SK-N-SH (cell line): Measurements from ENCODE around the gene CAPN5. TPM values are rescaled to one million over a fixed set of nuclear protein-coding genes. Genes with fewer than 3 reads are reported as not detected.

Experiments used
- CTCF ChIA-PET: fragments of 300-600, 350-600 bp; formaldehyde crosslinking; extraction: SDS; loops from one replicate; lab custom pipeline; 2021; lab: Yijun Ruan, JAX
- POLR2A ChIA-PET: fragments of 350-600 bp; sonication (Branson Sonifier 250); formaldehyde crosslinking; extraction: SDS; loops from one replicate; lab custom pipeline; 2020; ENCODE audit warnings: antibody characterized with exemption, inconsistent platforms; lab: Yijun Ruan, JAX
- DNase-seq: peaks from one replicate; pipeline ENCODE4 v3.0.0; 2012
- H2AFZ ChIP-seq: fragments of 200-600 bp; sonication (generic); 2 replicates; pipeline ENCODE4 v1.8.1; 2016; ENCODE audit warnings: antibody characterized with exemption, mild to moderate bottlenecking, low read depth
- H3F3A ChIP-seq: fragments of 200-600 bp; sonication (generic); replicated peaks from 2 replicates; pipeline ENCODE3; 2016; ENCODE audit warnings: antibody characterized with exemption, mild to moderate bottlenecking; ENCODE audit not compliant: insufficient read depth
- H3K27ac ChIP-seq, 2 experiments: fragments of 200-500 bp in 1 of 2; fragments of 200-600 bp in 1 of 2; sonication (Bioruptor generic) in 1 of 2; sonication (generic), shearing (Covaris generic) in 1 of 2; 2 replicates each; pipeline versions ENCODE4 v1.5.1 to v1.6.1; 2014 to 2016; ENCODE audit warnings: low read depth in 2 of 2, inconsistent platforms in 1 of 2, low read length in 1 of 2, mild to moderate bottlenecking in 1 of 2, mixed read lengths in 1 of 2
- H3K27me3 ChIP-seq: fragments of 200-600 bp; sonication (generic), shearing (Covaris generic); 2 replicates; pipeline ENCODE4 v1.6.1; 2016; ENCODE audit warnings: mixed run types; ENCODE audit not compliant: insufficient read depth
- H3K36me3 ChIP-seq, 2 experiments: fragments of 200-500 bp in 1 of 2; fragments of 200-600 bp in 1 of 2; sonication (Bioruptor generic) in 1 of 2; sonication (generic) in 1 of 2; replicated peaks in 1 of 2; 2 replicates each; pipeline versions ENCODE3 to v1.5.1; 2014 to 2016; ENCODE audit warnings: low read length in 1 of 2, mild to moderate bottlenecking in 1 of 2; ENCODE audit not compliant: insufficient read depth in 2 of 2, control insufficient read depth in 1 of 2
- H3K4me1 ChIP-seq, 2 experiments: fragments of 200-500 bp in 1 of 2; fragments of 200-600 bp in 1 of 2; sonication (Bioruptor generic) in 1 of 2; sonication (generic), shearing (Covaris generic) in 1 of 2; 2 replicates each; pipeline versions ENCODE4 v1.5.1 to v1.6.1; 2014 to 2016; ENCODE audit warnings: low read depth in 1 of 2, low read length in 1 of 2, mixed run types in 1 of 2; ENCODE audit not compliant: insufficient read depth in 2 of 2, control insufficient read depth in 1 of 2
- H3K4me2 ChIP-seq: fragments of 200-600 bp; sonication (generic), shearing (Covaris generic); 2 replicates; pipeline ENCODE4 v1.6.1; 2017; ENCODE audit warnings: mixed run types
- H3K4me3 ChIP-seq, 2 experiments: fragments of 200-500 bp in 1 of 2; fragments of 200-600 bp in 1 of 2; sonication (Bioruptor generic) in 1 of 2; sonication (generic), shearing (Covaris generic) in 1 of 2; 2 replicates each; pipeline versions ENCODE4 v1.5.1 to v1.8.1; 2014 to 2016; ENCODE audit warnings: low read depth in 2 of 2, inconsistent platforms in 1 of 2, low read length in 1 of 2, mild to moderate bottlenecking in 1 of 2, mixed read lengths in 1 of 2, moderate library complexity in 1 of 2
- H3K79me2 ChIP-seq: fragments of 200-600 bp; sonication (generic); 2 replicates; pipeline ENCODE4 v1.8.1; 2017; ENCODE audit warnings: mild to moderate bottlenecking; ENCODE audit not compliant: insufficient read depth
- H3K9ac ChIP-seq: fragments of 200-600 bp; sonication (generic); 2 replicates; pipeline ENCODE4 v1.6.1; 2017; ENCODE audit warnings: mixed run types
- H3K9me2 ChIP-seq: fragments of 200-600 bp; sonication (generic); 2 replicates; pipeline ENCODE4 v1.6.1; 2017; ENCODE audit warnings: mixed run types
- H3K9me3 ChIP-seq: fragments of 200-600 bp; sonication (generic); 2 replicates; pipeline ENCODE4 v1.6.1; 2017; ENCODE audit warnings: mixed run types, mild to moderate bottlenecking, moderate library complexity
- H4K20me1 ChIP-seq: fragments of 200-600 bp; sonication (generic); 2 replicates; pipeline ENCODE4 v1.6.1; 2017; ENCODE audit warnings: mild to moderate bottlenecking, mixed run types; ENCODE audit not compliant: insufficient read depth
- ELF1 ChIP-seq: IDR thresholded peaks from 2 replicates; pipeline ENCODE4 v1.4.0; 2012
- EP300 ChIP-seq, 2 experiments: IDR thresholded peaks; 2 replicates each; pipeline versions ENCODE4 v1.4.0 to v1.6.1; 2012; ENCODE audit warnings: borderline replicate concordance in 1 of 2, low read depth in 1 of 2, low read length in 1 of 2
- GABPA ChIP-seq: IDR thresholded peaks from 2 replicates; pipeline ENCODE4 v1.4.0; 2012; ENCODE audit warnings: low read depth, mild to moderate bottlenecking
- GATA2 ChIP-seq: sonication (generic); formaldehyde crosslinking; IDR thresholded peaks from 2 replicates; pipeline ENCODE4 v1.5.0; 2020; ENCODE audit warnings: mild to moderate bottlenecking, missing genetic modification reagents
- MXI1 ChIP-seq: IDR thresholded peaks from 2 replicates; pipeline ENCODE4 v1.6.1; 2012; ENCODE audit warnings: mild to moderate bottlenecking, low read depth, low read length, improper control_type of control experiment
- NFIC ChIP-seq: IDR thresholded peaks from 2 replicates; pipeline ENCODE4 v1.4.0; 2012; ENCODE audit warnings: borderline replicate concordance
- NRF1 ChIP-seq: IDR thresholded peaks from 2 replicates; pipeline ENCODE4 v1.6.1; 2012; ENCODE audit warnings: low read depth, mild to moderate bottlenecking, low read length
- RCOR1 ChIP-seq: fragments of 150-350 bp; IDR thresholded peaks from 2 replicates; pipeline ENCODE4 v1.6.1; 2017; ENCODE audit warnings: antibody characterized with exemption, low read length
- REST ChIP-seq: IDR thresholded peaks from 2 replicates; pipeline ENCODE4 v1.6.1; 2012; ENCODE audit warnings: mild to moderate bottlenecking, low read depth, low read length, moderate library complexity
- RFX5 ChIP-seq: IDR thresholded peaks from 2 replicates; pipeline ENCODE4 v1.6.1; 2012; ENCODE audit warnings: mild to moderate bottlenecking, improper control_type of control experiment, low read length
- RXRA ChIP-seq: IDR thresholded peaks from 2 replicates; pipeline ENCODE4 v1.4.0; 2012; ENCODE audit warnings: low read depth, mild to moderate bottlenecking, borderline replicate concordance
- SIN3A ChIP-seq: IDR thresholded peaks from 2 replicates; pipeline ENCODE4 v1.6.1; 2012; ENCODE audit warnings: low read depth, mild to moderate bottlenecking, low read length, moderate library complexity, borderline replicate concordance
- SMC3 ChIP-seq: IDR thresholded peaks from 2 replicates; pipeline ENCODE4 v1.6.1; 2012; ENCODE audit warnings: low read depth, low read length, improper control_type of control experiment
- TAF1 ChIP-seq: IDR thresholded peaks from 2 replicates; pipeline ENCODE4 v1.6.1; 2012; ENCODE audit warnings: low read depth, mild to moderate bottlenecking, low read length, moderate library complexity, borderline replicate concordance
- TCF12 ChIP-seq: IDR thresholded peaks from 2 replicates; pipeline ENCODE4 v1.4.0; 2012
- TEAD4 ChIP-seq: IDR thresholded peaks from 2 replicates; pipeline ENCODE4 v1.4.0; 2012; ENCODE audit warnings: mild to moderate bottlenecking, borderline replicate concordance; ENCODE audit not compliant: insufficient read depth
- WGBS: methylation state at CpG from one replicate; pipeline ENCODE4 v1.1.6; 2017; ENCODE audit warnings: low lambda C conversion rate; 5-methylcytosine and 5-hydroxymethylcytosine counted together
- polyA plus RNA-seq, 3 experiments: library from polyadenylated mRNA; depleted of rRNA; stranded (reverse); fragments of >200 nt; gene quantifications; 2 replicates each; pipeline ENCODE4 v1.2.3, GENCODE V29; 2012
- TF ChIP-seq, protein P1 (sequence below): fragments of 150-350 bp; IDR thresholded peaks from 2 replicates; pipeline ENCODE4 v1.6.1; 2017; ENCODE audit warnings: antibody characterized with exemption, low read length, low read depth, borderline replicate concordance
- TF ChIP-seq, protein P2 (sequence below): IDR thresholded peaks from 2 replicates; pipeline ENCODE4 v1.4.0; 2012; ENCODE audit warnings: low read depth, borderline replicate concordance

CAPN5 gene
- polyA plus RNA-seq, 1 of the 3 experiments (the other 2 are of a cell fraction), result 33.1 TPM

DNA sequence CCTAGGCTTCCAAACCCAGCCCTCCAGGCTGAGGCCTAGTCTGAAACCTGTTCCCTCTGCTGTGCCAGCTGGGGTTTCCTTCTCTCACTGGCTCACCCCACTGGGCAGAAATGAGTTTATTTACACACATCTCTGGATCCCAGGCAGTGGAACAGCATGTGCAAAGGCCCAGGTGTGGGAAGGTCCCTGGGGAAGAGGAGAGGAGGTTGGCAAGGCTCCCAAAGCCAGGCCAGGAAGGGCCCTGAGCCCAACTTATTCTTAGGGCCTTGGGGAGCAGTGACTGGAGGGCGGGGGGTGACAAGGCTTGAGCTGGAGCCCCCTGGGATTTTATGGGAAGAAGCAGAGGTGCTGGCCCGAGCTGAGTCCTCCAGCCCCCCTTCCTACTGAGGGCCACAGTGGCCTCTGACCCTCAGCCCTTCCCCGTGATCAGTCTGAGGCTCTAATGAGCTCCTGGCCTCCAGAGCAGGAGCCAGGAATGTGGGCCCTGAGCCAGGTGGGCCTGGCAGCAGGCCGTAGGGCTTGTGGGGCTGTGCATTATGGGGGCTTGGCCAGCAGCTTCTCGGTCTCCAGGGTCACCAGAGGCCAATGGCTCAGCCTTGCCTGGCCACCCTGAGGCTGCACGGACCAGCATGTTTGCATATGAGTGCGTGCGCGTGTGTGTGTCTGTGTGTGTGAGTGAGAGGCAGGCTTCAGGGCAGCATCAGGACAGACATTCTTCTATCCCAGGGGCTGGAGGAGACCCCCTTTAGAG is 64.2 kb downstream of the CAPN5 start:
- H3K4me2 ChIP-seq, result no peak overlapping the region

More for the DNA sequence above, 64.2 kb downstream of the CAPN5 start:
- H3F3A ChIP-seq, result no peaks in the 10 kb centered on the region
- peaks cover 0 to 42% of the 10 kb centered on the region in 2 experiments; a peak in 2 of 4 replicates for H3K4me1 ChIP-seq
- H3K79me2 ChIP-seq, result no peaks in the 10 kb centered on the region
- H3K27me3 ChIP-seq, result no peaks in the 10 kb centered on the region
- no peak overlapping the region for H2AFZ ChIP-seq
- no peak overlapping the region for H3K9ac ChIP-seq
- H3K9me2 ChIP-seq, result no peaks in the 10 kb centered on the region
- H4K20me1 ChIP-seq, result no peaks in the 10 kb centered on the region
- H3K4me3 ChIP-seq, result no peak overlapping the region
- H3K9me3 ChIP-seq, result no peaks in the 10 kb centered on the region
- DNase-seq, result peak; percentile 76
- peak overlapping the region in 1 of 2 experiments; percentile 18; a peak in 1 of 4 replicates for H3K27ac ChIP-seq
- POLR2A ChIA-PET, result no interaction called here
- CTCF ChIA-PET, result interaction anchor here (0.7 to 12.2 kb wide), 11 partner anchors 9 to 426 kb away, joined by 3 to 270 read pairs (median 4); no protein-coding TSS in a partner anchor
- H3K36me3 ChIP-seq, result no peaks in the 10 kb centered on the region
- TF ChIP-seq GABPA, result no peak
- TF ChIP-seq REST, result no peak
- no peak for TF ChIP-seq RCOR1
- peak; percentile 61; the same call in 1 of the 2 replicates for TF ChIP-seq NFIC
- peak; percentile 28; the same call in 1 of the 2 replicates for TF ChIP-seq TCF12
- peak in 1 of 2 experiments; percentile 12; a peak in 1 of 4 replicates for TF ChIP-seq EP300 (IDR thresholded peaks at IDR 0.05; ENCODE audit: borderline replicate concordance in 1 of 2, low read depth in 1 of 2, low read length in 1 of 2)
- no peak for TF ChIP-seq SIN3A
- TF ChIP-seq, protein P1, sequence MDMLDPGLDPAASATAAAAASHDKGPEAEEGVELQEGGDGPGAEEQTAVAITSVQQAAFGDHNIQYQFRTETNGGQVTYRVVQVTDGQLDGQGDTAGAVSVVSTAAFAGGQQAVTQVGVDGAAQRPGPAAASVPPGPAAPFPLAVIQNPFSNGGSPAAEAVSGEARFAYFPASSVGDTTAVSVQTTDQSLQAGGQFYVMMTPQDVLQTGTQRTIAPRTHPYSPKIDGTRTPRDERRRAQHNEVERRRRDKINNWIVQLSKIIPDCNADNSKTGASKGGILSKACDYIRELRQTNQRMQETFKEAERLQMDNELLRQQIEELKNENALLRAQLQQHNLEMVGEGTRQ, result no peak
- TF ChIP-seq TEAD4, result 0 out of 2 replicates have a peak, but pooled peaks have one; percentile 37
- TF ChIP-seq GATA2, result no peak
- TF ChIP-seq RFX5, result no peak
- TF ChIP-seq MXI1, result no peak
- TF ChIP-seq, protein P2, sequence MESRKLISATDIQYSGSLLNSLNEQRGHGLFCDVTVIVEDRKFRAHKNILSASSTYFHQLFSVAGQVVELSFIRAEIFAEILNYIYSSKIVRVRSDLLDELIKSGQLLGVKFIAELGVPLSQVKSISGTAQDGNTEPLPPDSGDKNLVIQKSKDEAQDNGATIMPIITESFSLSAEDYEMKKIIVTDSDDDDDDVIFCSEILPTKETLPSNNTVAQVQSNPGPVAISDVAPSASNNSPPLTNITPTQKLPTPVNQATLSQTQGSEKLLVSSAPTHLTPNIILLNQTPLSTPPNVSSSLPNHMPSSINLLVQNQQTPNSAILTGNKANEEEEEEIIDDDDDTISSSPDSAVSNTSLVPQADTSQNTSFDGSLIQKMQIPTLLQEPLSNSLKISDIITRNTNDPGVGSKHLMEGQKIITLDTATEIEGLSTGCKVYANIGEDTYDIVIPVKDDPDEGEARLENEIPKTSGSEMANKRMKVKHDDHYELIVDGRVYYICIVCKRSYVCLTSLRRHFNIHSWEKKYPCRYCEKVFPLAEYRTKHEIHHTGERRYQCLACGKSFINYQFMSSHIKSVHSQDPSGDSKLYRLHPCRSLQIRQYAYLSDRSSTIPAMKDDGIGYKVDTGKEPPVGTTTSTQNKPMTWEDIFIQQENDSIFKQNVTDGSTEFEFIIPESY, result no peak
- TF ChIP-seq TAF1, result no peak
- TF ChIP-seq NRF1, result no peak
- no peak for TF ChIP-seq ELF1
- TF ChIP-seq RXRA, result no peak
- TF ChIP-seq SMC3, result no peak
- 81% methylated on average over 6 of the region's 9 CpGs for WGBS
